H1 (cell line): ENCODE measurements around the gene PIAS2. TPM values are rescaled to one million over a fixed set of nuclear protein-coding genes. Genes with fewer than 3 reads are reported as not detected.

Source experiments
- CTCF ChIA-PET: fragments of 300-600 bp; sonication (Branson Sonifier 250); formaldehyde crosslinking; loops from one replicate; lab custom pipeline; 2021; ENCODE audit not compliant: partially characterized antibody; lab: Charles Lee
- POLR2A ChIA-PET: fragments of 300-600 bp; sonication (Branson Sonifier 250); formaldehyde crosslinking; loops from one replicate; lab custom pipeline; 2021; ENCODE audit warnings: inconsistent platforms; ENCODE audit not compliant: partially characterized antibody; lab: Charles Lee
- DNase-seq, 2 experiments: peaks; one replicate each; pipeline versions ENCODE4 v3.0.0 to v3.0.0-alpha.2; 2010 to 2022; ENCODE audit warnings: low spot score in 2 of 2, low read depth in 1 of 2, mixed read lengths in 1 of 2
- FAIRE-seq: peaks from 2 replicates; lab custom pipeline; 2011; peaks lifted over from hg19 to GRCh38; lab: Jason Lieb, UNC
- H2AFZ ChIP-seq: 2 replicates; pipeline ENCODE4 v1.8.1; 2012; ENCODE audit warnings: low read length, inconsistent platforms
- H2AK5ac ChIP-seq: 2 replicates; pipeline ENCODE4 v1.6.1; 2013; ENCODE audit warnings: low read depth, low read length
- H2BK120ac ChIP-seq: replicated peaks from 2 replicates; pipeline ENCODE3; 2013; ENCODE audit warnings: low read depth, low read length, inconsistent platforms
- H2BK12ac ChIP-seq: 2 replicates; pipeline ENCODE4 v1.6.1; 2013; ENCODE audit warnings: low read depth, low read length
- H2BK15ac ChIP-seq: 2 replicates; pipeline ENCODE4 v1.6.1; 2013; ENCODE audit warnings: low read length
- H2BK20ac ChIP-seq: 2 replicates; pipeline ENCODE4 v1.6.1; 2013; ENCODE audit warnings: low read length
- H2BK5ac ChIP-seq: 2 replicates; pipeline ENCODE4 v1.6.1; 2013; ENCODE audit warnings: low read depth, low read length
- H3K14ac ChIP-seq: 2 replicates; pipeline ENCODE4 v1.6.1; 2013; ENCODE audit warnings: inconsistent platforms; ENCODE audit not compliant: insufficient read length
- H3K18ac ChIP-seq: 2 replicates; pipeline ENCODE4 v1.6.1; 2013; ENCODE audit warnings: low read length; ENCODE audit errors: extremely low read depth
- H3K23ac ChIP-seq: 2 replicates; pipeline ENCODE4 v1.6.1; 2013; ENCODE audit warnings: inconsistent platforms; ENCODE audit not compliant: insufficient read length
- H3K23me2 ChIP-seq: 2 replicates; pipeline ENCODE4 v1.6.1; 2013; ENCODE audit warnings: low read depth, low read length
- H3K27ac ChIP-seq: 2 replicates; pipeline ENCODE4 v1.6.1; 2011; ENCODE audit warnings: low read depth, low read length, inconsistent platforms
- H3K27me3 ChIP-seq, 4 experiments: replicated peaks in 1 of 4; 1 replicate in 1 of 4; 2 replicates in 3 of 4; pipeline versions ENCODE4 v1.6.1 to v1.8.1; 2011 to 2013; ENCODE audit warnings: low read length in 3 of 4, mild to moderate bottlenecking in 3 of 4, inconsistent platforms in 2 of 4, mixed read lengths in 2 of 4, moderate library complexity in 1 of 4; ENCODE audit not compliant: control insufficient read depth in 3 of 4, insufficient read depth in 3 of 4; ENCODE audit errors: extremely low read depth in 1 of 4
- H3K36me3 ChIP-seq, 4 experiments: 2 replicates each; pipeline versions ENCODE4 v1.6.1 to v1.8.1; 2011 to 2013; ENCODE audit warnings: mild to moderate bottlenecking in 4 of 4, low read length in 3 of 4, moderate library complexity in 2 of 4, control low read depth in 1 of 4, inconsistent platforms in 1 of 4; ENCODE audit not compliant: insufficient read depth in 4 of 4, control insufficient read depth in 2 of 4
- H3K4ac ChIP-seq: replicated peaks from 2 replicates; pipeline ENCODE3; 2013; ENCODE audit warnings: low read length, low read depth, mixed read lengths, inconsistent platforms; ENCODE audit not compliant: insufficient read length
- H3K4me1 ChIP-seq, 4 experiments: replicated peaks in 1 of 4; 1 replicate in 1 of 4; 2 replicates in 3 of 4; pipeline versions ENCODE4 v1.6.1 to v1.8.1; 2011 to 2013; ENCODE audit warnings: low read length in 3 of 4, inconsistent platforms in 2 of 4, mixed read lengths in 1 of 4; ENCODE audit not compliant: insufficient read depth in 4 of 4, control insufficient read depth in 3 of 4
- H3K4me2 ChIP-seq, 2 experiments: 2 replicates each; pipeline versions ENCODE4 v1.6.1 to v1.8.1; 2011 to 2013; ENCODE audit warnings: low read depth in 2 of 2, low read length in 2 of 2, control low read depth in 1 of 2, inconsistent platforms in 1 of 2, mild to moderate bottlenecking in 1 of 2; ENCODE audit not compliant: insufficient read depth in 1 of 2
- H3K4me3 ChIP-seq, 4 experiments: fragments of 200-600, 300-600 bp in 1 of 4; sonication (generic), shearing (Covaris generic), sonication (Bioruptor Twin) in 1 of 4; 2 replicates each; pipeline versions ENCODE4 v1.5.1 to v1.8.1; 2011 to 2016; ENCODE audit warnings: low read length in 4 of 4, low read depth in 3 of 4, control low read depth in 2 of 4, inconsistent platforms in 2 of 4, mild to moderate bottlenecking in 2 of 4, mixed read lengths in 1 of 4, moderate library complexity in 1 of 4; ENCODE audit not compliant: insufficient read depth in 2 of 4; ENCODE audit errors: extremely low read depth in 1 of 4
- H3K56ac ChIP-seq: replicated peaks from 2 replicates; pipeline ENCODE3; 2013; ENCODE audit warnings: low read depth, mild to moderate bottlenecking, mixed read lengths, low read length, inconsistent platforms; ENCODE audit not compliant: insufficient read length
- H3K79me1 ChIP-seq: 2 replicates; pipeline ENCODE4 v1.6.1; 2013; ENCODE audit warnings: low read depth, low read length, control low read depth
- H3K79me2 ChIP-seq, 2 experiments: 2 replicates each; pipeline versions ENCODE4 v1.6.1 to v1.8.1; 2012 to 2013; ENCODE audit warnings: low read length in 2 of 2, mild to moderate bottlenecking in 2 of 2, inconsistent platforms in 1 of 2; ENCODE audit not compliant: insufficient read depth in 2 of 2, control insufficient read depth in 1 of 2
- H3K9ac ChIP-seq, 4 experiments: replicated peaks in 1 of 4; 1 replicate in 1 of 4; 2 replicates in 3 of 4; pipeline versions ENCODE4 v1.6.1 to v1.8.1; 2011 to 2013; ENCODE audit warnings: low read depth in 3 of 4, low read length in 3 of 4, control low read depth in 2 of 4, mild to moderate bottlenecking in 2 of 4, moderate library complexity in 2 of 4, inconsistent platforms in 1 of 4; ENCODE audit errors: extremely low read depth in 1 of 4
- H3K9me3 ChIP-seq, 2 experiments: 2 replicates each; pipeline versions ENCODE4 v1.6.1 to v1.8.1; 2012 to 2013; ENCODE audit warnings: mild to moderate bottlenecking in 2 of 2, moderate library complexity in 2 of 2, control low read depth in 1 of 2, inconsistent platforms in 1 of 2, low read depth in 1 of 2, low read length in 1 of 2, mixed read lengths in 1 of 2; ENCODE audit not compliant: insufficient read depth in 2 of 2
- H4K20me1 ChIP-seq, 2 experiments: replicated peaks in 1 of 2; 2 replicates each; pipeline versions ENCODE3 to v1.8.1; 2011 to 2013; ENCODE audit warnings: inconsistent platforms in 2 of 2, low read length in 2 of 2, mild to moderate bottlenecking in 1 of 2; ENCODE audit not compliant: insufficient read depth in 2 of 2, control insufficient read depth in 1 of 2
- H4K5ac ChIP-seq: 2 replicates; pipeline ENCODE4 v1.6.1; 2013; ENCODE audit warnings: low read length, low read depth, mixed read lengths, inconsistent platforms; ENCODE audit not compliant: insufficient read length
- H4K8ac ChIP-seq: 2 replicates; pipeline ENCODE4 v1.8.0; 2013; ENCODE audit warnings: mild to moderate bottlenecking, moderate library complexity, low read length, inconsistent platforms; ENCODE audit not compliant: insufficient read depth; ENCODE audit errors: extremely low read depth
- H4K91ac ChIP-seq: replicated peaks from 2 replicates; pipeline ENCODE3; 2013; ENCODE audit warnings: low read length, mixed read lengths, inconsistent platforms; ENCODE audit not compliant: insufficient read length
- FOSL1 ChIP-seq: IDR thresholded peaks from 2 replicates; pipeline ENCODE4 v1.6.1; 2011; ENCODE audit warnings: mild to moderate bottlenecking, low read depth, low read length, moderate library complexity; ENCODE audit not compliant: insufficient read depth
- KDM1A ChIP-seq: fragments of 200-600, 300-600 bp; sonication (generic); IDR thresholded peaks from 2 replicates; pipeline ENCODE4 v1.7.1; 2016; ENCODE audit warnings: mild to moderate bottlenecking, low read length, borderline replicate concordance
- WGBS, 2 experiments: shearing (Covaris generic) in 1 of 2; methylation state at CpG; one replicate each; pipeline versions ENCODE4 v1.1.6 to v1.1.7; 2013 to 2015; ENCODE audit warnings: low lambda C conversion rate in 2 of 2, mixed read lengths in 2 of 2, inconsistent platforms in 1 of 2, low coverage in 1 of 2, missing lambda C conversion rate in 1 of 2; ENCODE audit not compliant: insufficient replicate concordance in 2 of 2, insufficient coverage in 1 of 2, insufficient read length in 1 of 2; ENCODE audit errors: extremely low coverage in 1 of 2, missing lambda C conversion rate in 1 of 2; 5-methylcytosine and 5-hydroxymethylcytosine counted together
- polyA plus RNA-seq, 7 experiments: library from polyadenylated mRNA; depleted of rRNA in 3 of 7; stranded (reverse) in 5 of 7; unstranded in 2 of 7; fragments of >200 nt in 5 of 7; fragments of 200-250 nt in 2 of 7; gene quantifications; 1 replicate in 5 of 7; 2 replicates in 1 of 7; 4 replicates in 1 of 7; pipeline versions ENCODE4 v1.2.1 to v1.2.3, GENCODE V29; 2011 to 2013; ENCODE audit warnings: missing spikeins in 2 of 7, mixed read lengths in 2 of 7
- total RNA-seq: library from RNA; stranded (reverse); fragmentation: NEBNext Ultra II Directional; extraction: Animal tissue kit (Norgen Biotek cat#: 25700); gene quantifications from 2 replicates; pipeline ENCODE4 v1.2.1, GENCODE V29; 2021

PIAS2 gene
- total and polyA plus RNA-seq, 2 of the 8 experiments (the other 6 are each of a cell fraction or from before 2014, with no cell fraction given), result 20.1 to 53.9 TPM

DNA sequence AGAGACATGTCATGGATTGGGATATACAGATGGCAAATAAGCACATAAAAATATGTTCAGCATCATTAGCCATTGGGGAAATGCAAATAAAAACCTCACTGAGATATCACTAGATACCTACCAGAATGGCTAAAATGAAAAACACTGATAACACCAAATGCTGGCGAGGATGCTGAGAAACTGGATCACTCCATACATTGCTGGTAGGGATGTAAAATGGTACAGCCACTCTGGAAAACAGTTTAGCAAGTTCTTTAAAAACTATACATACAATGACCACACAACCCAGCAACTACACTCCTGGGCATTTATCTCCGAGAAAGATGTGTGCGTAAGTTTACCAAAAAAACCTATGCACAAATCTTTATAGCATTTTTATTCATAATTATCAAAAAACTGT lies 13.9 kb downstream of the PIAS2 start:
- H2BK15ac ChIP-seq, result no peak overlapping the region
- H3K14ac ChIP-seq, result no peak overlapping the region
- no peak overlapping the region for H2BK120ac ChIP-seq
- peaks cover 0 to 8% (median 3%) of the 10 kb centered on the region in 4 experiments; a peak in 3 of 8 replicates for H3K36me3 ChIP-seq
- no peak overlapping the region for H4K91ac ChIP-seq
- no peak overlapping the region for H3K4me3 ChIP-seq
- no peak overlapping the region for H3K9ac ChIP-seq
- H4K5ac ChIP-seq, result no peak overlapping the region
- CTCF ChIA-PET, result interaction anchor here (0.6 kb wide), 1 partner anchor 87 kb away, joined by 3 read pairs; no protein-coding TSS in a partner anchor
- no peak overlapping the region for H2BK5ac ChIP-seq
- H3K4me1 ChIP-seq, result peaks cover 3 to 7% (median 3%) of the 10 kb centered on the region in 4 experiments; a peak in 6 of 7 replicates
- TF ChIP-seq FOSL1 (no peak), KDM1A (0 out of 2 replicates have a peak, but pooled peaks have one; percentile 31)
- TF ChIP-seq, all 59 proteins: peak for 1
- H3K56ac ChIP-seq, result no peak overlapping the region
- no peak overlapping the region for H3K23ac ChIP-seq
- H3K9me3 ChIP-seq, result 0 out of 4 replicates have a peak, but pooled peaks cover 0 to 4% of the 10 kb centered on the region in 2 experiments
- H4K20me1 ChIP-seq, result no peaks in the 10 kb centered on the region
- H3K79me2 ChIP-seq, result peaks cover 0 to 82% of the 10 kb centered on the region in 2 experiments; a peak in 3 of 4 replicates
- H2AFZ ChIP-seq, result no peak overlapping the region
- H3K23me2 ChIP-seq, result no peaks in the 10 kb centered on the region
- POLR2A ChIA-PET, result no interaction called here
- no peaks in the 10 kb centered on the region for H3K27me3 ChIP-seq
- no peak overlapping the region for H3K18ac ChIP-seq
- H3K4ac ChIP-seq, result no peak overlapping the region
- DNase-seq (no peak), FAIRE-seq (no peak)
- no peak overlapping the region for H2AK5ac ChIP-seq
- H3K27ac ChIP-seq, result no peak overlapping the region
- no peak overlapping the region for H3K4me2 ChIP-seq
- no peak overlapping the region for H2BK20ac ChIP-seq
- no peaks in the 10 kb centered on the region for H3K79me1 ChIP-seq
- no peak overlapping the region for H4K8ac ChIP-seq
- no peak overlapping the region for H2BK12ac ChIP-seq
- 90% methylated on average over 3 of the region's 3 CpGs; no CpG with 5 or more reads in 1 of the 2 experiments for WGBS, 2 experiments
